ENCODE results near the gene SLC35F6. TPM values are rescaled to one million over a fixed set of nuclear protein-coding genes. Genes with fewer than 3 reads are reported as not detected.

SLC35F6 gene
- polyA plus RNA-seq, 1 donor: 14.1 TPM

DNA sequence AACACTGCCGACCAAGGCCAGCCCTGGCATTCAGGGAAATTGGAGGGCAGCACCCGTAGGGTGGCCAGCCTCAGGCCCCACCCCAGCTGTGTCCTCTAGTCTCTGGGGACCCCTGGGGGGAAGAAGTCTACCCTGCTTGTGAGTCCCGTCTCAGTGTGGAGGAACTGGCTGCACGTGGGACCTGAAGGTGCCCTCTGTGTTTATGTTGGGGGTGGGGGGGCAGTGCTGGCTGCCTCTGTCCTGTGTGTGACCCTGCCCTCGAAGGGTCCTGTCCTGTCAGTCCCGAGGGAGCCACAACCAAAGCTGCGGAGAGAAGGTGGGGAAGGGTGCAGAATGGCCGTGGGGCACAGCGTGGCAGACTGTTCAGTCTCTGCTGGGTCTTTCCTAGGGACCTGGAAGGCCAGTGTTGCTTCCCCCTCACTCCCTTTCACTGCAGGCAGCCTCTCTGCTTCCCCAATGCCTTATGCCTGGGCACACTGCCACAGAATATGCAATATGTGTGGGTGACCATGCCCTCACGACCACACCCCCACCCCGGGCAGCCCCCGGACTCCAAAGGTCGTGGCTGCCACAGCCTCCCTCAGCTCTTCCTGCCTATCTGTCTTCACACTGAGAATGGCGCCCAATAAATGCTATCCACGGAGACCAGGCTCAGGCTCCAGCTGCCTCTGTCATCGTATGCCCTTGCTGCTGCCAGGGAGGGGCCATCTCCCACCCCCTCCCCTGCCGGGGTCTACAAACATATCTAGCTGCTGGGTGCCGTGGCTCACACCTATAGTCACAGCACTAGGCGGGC is 33.3 kb upstream of the SLC35F6 start:
- H3K4me3 ChIP-seq (ENCODE audit: low read length): no peak overlapping the region
- H3K36me3 ChIP-seq (ENCODE audit: control insufficient read depth, insufficient read depth, low read length): no peaks in the 10 kb centered on the region
- H3K27ac ChIP-seq (ENCODE audit: low read length): no peak overlapping the region
- H3K27me3 ChIP-seq (ENCODE audit: control insufficient read depth, insufficient read depth, low read length): peaks cover 22% of the 10 kb centered on the region
- peaks cover 4% of the 10 kb centered on the region for H3K9me3 ChIP-seq (ENCODE audit: control insufficient read depth, low read depth, low read length)
- H3K4me1 ChIP-seq (ENCODE audit: control insufficient read depth, insufficient read depth, low read length): no peaks in the 10 kb centered on the region
- no CpG with 5 or more reads among the region's 19 CpGs for WGBS (ENCODE audit: insufficient coverage, low lambda C conversion rate)
- DNase-seq: no peak

DNA sequence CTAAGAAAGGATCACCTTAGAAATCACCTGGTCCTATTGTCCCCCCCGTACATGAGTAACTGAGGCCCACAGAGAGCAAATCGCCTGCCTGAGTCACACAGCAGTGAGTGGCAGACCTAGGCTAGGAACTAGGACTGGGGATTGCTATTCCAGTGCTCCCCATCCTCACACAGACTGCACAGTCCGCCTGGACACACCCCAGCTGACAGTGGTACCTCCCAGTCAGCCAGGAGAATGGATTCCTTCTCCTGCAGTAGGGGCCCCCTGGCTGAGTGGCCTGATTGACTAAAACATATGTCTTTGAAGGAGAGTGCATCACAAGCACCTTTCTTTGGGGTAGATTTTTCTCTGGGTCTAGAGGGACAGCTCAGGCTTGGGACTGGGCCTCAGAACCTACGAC is 32.4 kb upstream of the SLC35F6 start:
- no peaks in the 10 kb centered on the region for H3K36me3 ChIP-seq (ENCODE audit: control insufficient read depth, insufficient read depth, low read length)
- H3K27me3 ChIP-seq (ENCODE audit: control insufficient read depth, insufficient read depth, low read length): peaks cover 22% of the 10 kb centered on the region
- H3K4me3 ChIP-seq (ENCODE audit: low read length): no peak overlapping the region
- DNase-seq: no peak
- no peaks in the 10 kb centered on the region for H3K4me1 ChIP-seq (ENCODE audit: control insufficient read depth, insufficient read depth, low read length)
- no CpG with 5 or more reads among the region's 4 CpGs for WGBS (ENCODE audit: insufficient coverage, low lambda C conversion rate)
- H3K27ac ChIP-seq (ENCODE audit: low read length): no peak overlapping the region
- peaks cover 4% of the 10 kb centered on the region for H3K9me3 ChIP-seq (ENCODE audit: control insufficient read depth, low read depth, low read length)

DNA sequence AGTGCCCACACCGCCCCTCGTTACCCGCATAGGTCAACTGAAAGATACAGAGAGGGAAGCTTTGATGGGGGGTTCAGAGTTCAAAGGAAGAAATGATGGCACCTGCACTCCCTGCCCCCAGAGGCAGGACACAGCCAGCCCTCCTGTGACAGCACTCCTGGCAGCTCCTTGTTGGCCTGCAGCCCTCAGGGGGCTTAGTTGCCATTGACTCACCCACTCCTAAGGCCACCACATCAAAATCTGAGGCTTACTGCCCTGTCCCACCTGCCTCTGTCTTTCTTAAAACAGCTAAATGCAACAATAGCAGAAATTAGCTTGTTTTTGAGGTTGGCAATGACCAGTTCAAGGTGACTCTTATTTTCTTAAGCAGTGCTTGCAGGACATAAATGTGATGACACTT is 31.6 kb upstream of the SLC35F6 start:
- no peak for DNase-seq
- Histone ChIP-seq H3K9me3 (ENCODE audit: control insufficient read depth, low read depth, low read length) (peaks cover 4% of the 10 kb centered on the region), H3K36me3 (ENCODE audit: control insufficient read depth, insufficient read depth, low read length) (no peaks in the 10 kb centered on the region), H3K27ac (ENCODE audit: low read length) (no peak overlapping the region), H3K4me3 (ENCODE audit: low read length) (no peak overlapping the region), H3K4me1 (ENCODE audit: control insufficient read depth, insufficient read depth, low read length) (no peaks in the 10 kb centered on the region), H3K27me3 (ENCODE audit: control insufficient read depth, insufficient read depth, low read length) (peaks cover 19% of the 10 kb centered on the region)
- WGBS (ENCODE audit: insufficient coverage, low lambda C conversion rate): no CpG with 5 or more reads among the region's 3 CpGs

DNA sequence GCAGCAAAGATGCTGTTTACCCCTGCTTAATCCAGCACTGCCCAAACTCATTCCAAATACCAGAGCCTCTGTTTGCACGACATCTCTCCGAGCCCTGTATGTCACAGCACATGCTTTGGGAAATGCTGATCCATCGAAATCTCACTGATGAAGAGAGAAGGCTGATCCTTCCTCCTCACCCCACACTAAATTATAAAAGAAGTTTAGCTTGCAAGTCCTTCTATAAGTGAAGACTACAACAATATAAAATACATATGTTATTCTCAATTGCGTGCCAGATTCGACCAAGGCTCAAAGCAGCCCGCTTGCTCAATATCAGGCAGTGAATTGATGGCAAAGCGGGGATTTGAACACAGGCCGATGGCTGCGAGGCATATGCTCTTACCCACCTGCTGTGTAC is 30.7 kb upstream of the SLC35F6 start:
- Histone ChIP-seq H3K27ac (ENCODE audit: low read length) (no peak overlapping the region), H3K36me3 (ENCODE audit: control insufficient read depth, insufficient read depth, low read length) (no peaks in the 10 kb centered on the region), H3K4me1 (ENCODE audit: control insufficient read depth, insufficient read depth, low read length) (no peaks in the 10 kb centered on the region), H3K9me3 (ENCODE audit: control insufficient read depth, low read depth, low read length) (no peaks in the 10 kb centered on the region), H3K27me3 (ENCODE audit: control insufficient read depth, insufficient read depth, low read length) (peaks cover 10% of the 10 kb centered on the region), H3K4me3 (ENCODE audit: low read length) (no peak overlapping the region)
- WGBS (ENCODE audit: insufficient coverage, low lambda C conversion rate): no CpG with 5 or more reads among the region's 9 CpGs
- DNase-seq: no peak

DNA sequence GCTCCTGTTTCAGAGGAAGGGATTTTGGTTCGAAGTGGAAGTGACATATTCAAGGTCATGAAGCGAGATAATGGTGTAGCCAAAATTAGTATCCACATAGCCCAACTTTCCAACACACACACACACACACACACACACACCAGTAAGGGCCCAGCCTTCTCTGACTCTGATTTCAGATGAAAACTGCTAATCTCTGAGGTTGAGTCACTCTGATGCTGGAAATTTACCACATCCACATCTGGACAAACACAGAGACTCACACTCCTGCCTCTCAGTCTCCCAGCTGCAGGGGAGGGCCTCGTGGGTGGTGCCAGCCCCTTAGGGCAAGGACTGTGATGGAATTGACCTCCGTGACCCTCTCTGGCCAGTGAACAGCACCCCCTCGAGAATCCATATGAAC is 29.0 kb upstream of the SLC35F6 start:
- Histone ChIP-seq H3K9me3 (ENCODE audit: control insufficient read depth, low read depth, low read length) (no peaks in the 10 kb centered on the region), H3K27ac (ENCODE audit: low read length) (no peak overlapping the region)

DNA sequence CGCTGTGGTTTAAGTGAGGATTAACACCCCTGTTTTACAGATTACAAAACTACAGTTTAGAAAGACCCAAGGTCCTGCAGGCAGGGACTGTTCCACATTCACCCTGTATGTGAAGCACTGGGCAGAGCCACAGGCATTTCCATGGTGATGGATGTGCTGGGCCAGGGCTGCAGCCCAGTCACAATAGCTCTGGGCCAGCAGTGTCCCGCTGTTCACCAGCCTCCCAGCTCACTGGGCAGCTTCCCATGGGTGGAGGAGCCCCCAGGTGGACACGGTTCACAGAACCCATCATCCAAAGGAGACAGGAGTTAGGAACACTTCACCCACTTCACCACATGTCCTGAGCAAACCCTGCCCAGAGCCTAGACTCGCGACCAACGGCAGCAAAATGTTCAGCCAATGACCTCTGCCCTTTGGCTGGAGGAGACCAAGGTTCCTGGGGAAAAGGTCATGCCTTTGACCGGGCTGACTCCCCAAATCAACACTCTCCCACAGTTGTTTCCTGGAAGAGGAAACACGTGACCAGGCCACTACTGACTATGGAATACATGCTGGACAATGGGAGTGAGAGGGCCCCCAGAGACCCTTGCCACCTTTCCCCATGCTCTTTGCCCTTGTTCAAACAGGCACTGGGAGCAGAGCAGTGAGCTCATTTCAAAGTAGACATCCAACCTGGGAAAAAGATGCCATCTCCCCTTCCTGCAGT is 28.0 kb upstream of the SLC35F6 start:
- DNase-seq: no peak
- H3K4me3 ChIP-seq (ENCODE audit: low read length): no peak overlapping the region
- no CpG with 5 or more reads among the region's 8 CpGs for WGBS (ENCODE audit: insufficient coverage, low lambda C conversion rate)

More for the DNA sequence above, 29.0 kb upstream of the SLC35F6 start:
- WGBS (ENCODE audit: insufficient coverage, low lambda C conversion rate): no CpG with 5 or more reads among the region's 5 CpGs
- Histone ChIP-seq H3K27me3 (ENCODE audit: control insufficient read depth, insufficient read depth, low read length) (peaks cover 4% of the 10 kb centered on the region), H3K4me3 (ENCODE audit: low read length) (no peak overlapping the region), H3K4me1 (ENCODE audit: control insufficient read depth, insufficient read depth, low read length) (no peaks in the 10 kb centered on the region), H3K36me3 (ENCODE audit: control insufficient read depth, insufficient read depth, low read length) (no peaks in the 10 kb centered on the region)
- DNase-seq: no peak

DNA sequence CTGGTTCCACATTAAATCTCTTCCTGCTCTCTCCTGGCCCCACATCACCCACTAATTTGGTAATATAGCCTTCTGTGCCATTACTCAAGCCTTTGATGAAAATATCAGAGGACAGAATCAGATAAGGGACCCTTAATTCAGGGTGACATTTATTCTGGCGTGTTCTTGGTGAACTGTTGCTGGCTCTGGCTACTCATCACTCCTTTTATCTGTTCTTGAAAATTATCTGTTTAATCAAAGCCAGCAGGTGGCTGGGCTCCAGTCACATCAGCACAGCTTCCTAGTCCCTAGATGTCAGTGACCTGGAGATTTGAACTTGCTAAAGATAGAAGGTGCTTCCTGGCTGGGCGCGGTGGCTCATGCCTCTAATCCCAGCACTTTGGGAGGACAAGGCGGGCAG is 26.9 kb upstream of the SLC35F6 start:
- no peak overlapping the region for H3K27ac ChIP-seq (ENCODE audit: low read length)
- no peak for DNase-seq
- H3K4me1 ChIP-seq (ENCODE audit: control insufficient read depth, insufficient read depth, low read length): no peaks in the 10 kb centered on the region
- no CpG with 5 or more reads among the region's 4 CpGs for WGBS (ENCODE audit: insufficient coverage, low lambda C conversion rate)
- no peak overlapping the region for H3K4me3 ChIP-seq (ENCODE audit: low read length)
- no peaks in the 10 kb centered on the region for H3K27me3 ChIP-seq (ENCODE audit: control insufficient read depth, insufficient read depth, low read length)
- no peaks in the 10 kb centered on the region for H3K9me3 ChIP-seq (ENCODE audit: control insufficient read depth, low read depth, low read length)
- no peaks in the 10 kb centered on the region for H3K36me3 ChIP-seq (ENCODE audit: control insufficient read depth, insufficient read depth, low read length)

More for the DNA sequence above, 28.0 kb upstream of the SLC35F6 start:
- Histone ChIP-seq H3K4me1 (ENCODE audit: control insufficient read depth, insufficient read depth, low read length) (no peaks in the 10 kb centered on the region), H3K36me3 (ENCODE audit: control insufficient read depth, insufficient read depth, low read length) (no peaks in the 10 kb centered on the region), H3K27ac (ENCODE audit: low read length) (no peak overlapping the region), H3K9me3 (ENCODE audit: control insufficient read depth, low read depth, low read length) (no peaks in the 10 kb centered on the region), H3K27me3 (ENCODE audit: control insufficient read depth, insufficient read depth, low read length) (no peaks in the 10 kb centered on the region)

DNA sequence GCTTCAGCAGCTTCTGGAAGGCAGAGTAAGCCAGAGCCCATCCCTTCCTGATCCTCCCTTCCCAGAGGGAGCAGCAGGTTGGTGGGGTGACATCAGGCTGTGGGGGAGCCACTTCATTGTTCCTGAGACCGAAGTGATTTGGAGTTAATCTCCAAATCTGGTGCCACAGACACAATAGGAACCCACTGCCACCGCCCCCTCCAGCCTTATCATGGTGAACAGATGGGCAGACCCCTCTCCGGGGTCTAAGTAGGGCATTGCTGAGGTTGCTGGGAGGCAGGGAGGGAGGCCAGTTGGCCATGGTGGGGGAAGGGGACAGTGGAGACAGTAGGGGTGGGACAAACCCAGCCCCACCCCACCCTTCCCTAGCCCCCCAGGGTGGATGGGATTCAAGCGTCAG is 25.6 kb upstream of the SLC35F6 start:
- H3K27me3 ChIP-seq (ENCODE audit: control insufficient read depth, insufficient read depth, low read length): no peaks in the 10 kb centered on the region
- no peak overlapping the region for H3K4me3 ChIP-seq (ENCODE audit: low read length)
- H3K36me3 ChIP-seq (ENCODE audit: control insufficient read depth, insufficient read depth, low read length): no peaks in the 10 kb centered on the region
- no peak overlapping the region for H3K27ac ChIP-seq (ENCODE audit: low read length)
- H3K9me3 ChIP-seq (ENCODE audit: control insufficient read depth, low read depth, low read length): no peaks in the 10 kb centered on the region
- no peak for DNase-seq
- WGBS (ENCODE audit: insufficient coverage, low lambda C conversion rate): no CpG with 5 or more reads among the region's 4 CpGs
- H3K4me1 ChIP-seq (ENCODE audit: control insufficient read depth, insufficient read depth, low read length): no peaks in the 10 kb centered on the region

DNA sequence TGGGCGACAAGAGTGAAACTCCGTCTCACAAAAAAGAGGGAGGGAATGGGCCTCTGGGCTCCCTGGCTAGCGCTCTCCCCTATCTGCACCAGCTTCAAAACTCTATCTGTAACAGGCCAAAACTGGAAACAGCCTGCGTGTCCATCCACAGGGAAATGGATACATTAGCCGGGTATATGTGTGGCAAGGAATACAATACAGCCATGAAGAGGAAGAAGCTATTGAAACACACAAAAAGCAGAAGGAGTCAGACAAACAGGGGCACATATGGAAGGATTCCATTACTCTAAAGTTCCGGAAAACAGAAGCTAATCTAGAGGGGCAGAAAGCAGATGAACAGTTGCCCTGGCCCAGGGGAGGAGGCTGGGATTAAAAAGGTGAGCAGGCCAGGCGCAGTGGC is 24.6 kb upstream of the SLC35F6 start:
- Histone ChIP-seq H3K36me3 (ENCODE audit: control insufficient read depth, insufficient read depth, low read length) (no peaks in the 10 kb centered on the region), H3K4me3 (ENCODE audit: low read length) (no peak overlapping the region), H3K4me1 (ENCODE audit: control insufficient read depth, insufficient read depth, low read length) (no peaks in the 10 kb centered on the region), H3K27me3 (ENCODE audit: control insufficient read depth, insufficient read depth, low read length) (no peaks in the 10 kb centered on the region), H3K9me3 (ENCODE audit: control insufficient read depth, low read depth, low read length) (no peaks in the 10 kb centered on the region), H3K27ac (ENCODE audit: low read length) (no peak overlapping the region)
- no peak for DNase-seq
- WGBS (ENCODE audit: insufficient coverage, low lambda C conversion rate): no CpG with 5 or more reads among the region's 7 CpGs

DNA sequence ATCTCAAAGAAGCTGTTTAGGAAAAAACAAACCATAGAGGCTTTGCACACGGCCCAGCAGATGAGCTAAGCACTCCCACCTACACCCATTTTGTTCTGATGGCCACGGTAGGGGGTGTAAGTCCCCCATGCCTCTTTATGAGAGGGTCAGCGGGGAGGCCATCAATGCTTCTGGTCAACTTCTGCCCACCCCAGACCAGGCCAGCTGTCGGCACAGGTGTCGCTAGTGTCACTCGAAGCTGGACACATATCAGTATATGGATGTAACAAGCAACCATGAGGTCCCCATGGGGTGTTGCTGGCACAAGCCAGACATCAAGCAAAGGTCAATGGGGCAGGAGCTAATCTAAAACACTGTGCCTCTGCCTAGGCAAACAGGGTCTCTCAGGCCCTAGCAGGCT is 23.7 kb upstream of the SLC35F6 start:
- H3K4me1 ChIP-seq (ENCODE audit: control insufficient read depth, insufficient read depth, low read length): no peaks in the 10 kb centered on the region
- H3K9me3 ChIP-seq (ENCODE audit: control insufficient read depth, low read depth, low read length): no peaks in the 10 kb centered on the region

More for the DNA sequence above, 23.7 kb upstream of the SLC35F6 start:
- WGBS (ENCODE audit: insufficient coverage, low lambda C conversion rate): no CpG with 5 or more reads among the region's 6 CpGs
- Histone ChIP-seq H3K27me3 (ENCODE audit: control insufficient read depth, insufficient read depth, low read length) (no peaks in the 10 kb centered on the region), H3K36me3 (ENCODE audit: control insufficient read depth, insufficient read depth, low read length) (no peaks in the 10 kb centered on the region), H3K27ac (ENCODE audit: low read length) (no peak overlapping the region), H3K4me3 (ENCODE audit: low read length) (no peak overlapping the region)
- DNase-seq: no peak
